HG03378 (cell line): Measurements from ENCODE around the gene COL11A2.
"Not testable (repeated sequence)": the region's sequence is repeated elsewhere in the genome, so short reads cannot be mapped to it uniquely, and the experiment has no call there.

Experiments used
- ATAC-seq: cut with Tn5 transposase; IDR thresholded peaks from one replicate; pipeline ENCODE4 v1.9.1; 2021; ENCODE audit warnings: mild to moderate bottlenecking, moderate library complexity; ENCODE audit not compliant: unreplicated experiment

COL11A2 gene

DNA sequence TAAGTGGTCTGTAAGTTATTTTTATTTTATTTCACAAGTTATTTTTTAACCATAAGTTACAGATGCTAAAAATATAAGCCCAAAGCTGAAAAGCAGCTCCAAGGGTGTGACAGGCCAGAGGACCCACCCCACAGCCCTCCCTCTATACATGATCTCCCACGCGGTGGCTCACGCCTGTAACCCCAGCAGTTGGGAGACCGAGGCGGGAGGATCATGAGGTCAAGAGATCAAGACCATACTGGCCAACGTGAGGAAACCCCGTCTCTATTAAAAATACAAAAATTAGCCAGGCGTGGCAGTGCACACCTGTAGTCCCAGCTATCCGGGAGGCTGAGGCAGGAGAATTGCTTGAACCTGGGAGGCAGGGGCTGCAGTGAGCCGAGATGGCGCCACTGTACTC lies 32.2 kb downstream of the COL11A2 start:
- no peak for ATAC-seq

DNA sequence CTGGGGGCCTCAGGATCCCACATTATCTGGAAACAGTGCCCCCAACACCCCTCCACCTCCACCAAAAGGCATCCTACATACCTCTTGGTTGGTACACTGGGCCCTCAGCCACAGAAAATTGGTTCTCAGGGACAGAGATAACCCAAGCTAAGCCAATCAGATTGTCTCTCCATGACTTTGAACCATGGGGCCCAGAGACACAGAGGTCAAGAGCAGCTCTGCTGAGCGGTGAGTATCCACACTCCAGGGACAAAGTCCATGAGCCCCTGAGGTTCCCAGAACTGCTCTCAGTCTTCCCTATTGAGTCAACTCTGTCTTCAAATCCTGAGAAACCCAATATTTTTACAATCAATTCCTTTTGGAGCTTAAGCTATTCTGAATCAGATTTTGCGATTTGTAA lies 35.3 kb downstream of the COL11A2 start:
- no peak for ATAC-seq

DNA sequence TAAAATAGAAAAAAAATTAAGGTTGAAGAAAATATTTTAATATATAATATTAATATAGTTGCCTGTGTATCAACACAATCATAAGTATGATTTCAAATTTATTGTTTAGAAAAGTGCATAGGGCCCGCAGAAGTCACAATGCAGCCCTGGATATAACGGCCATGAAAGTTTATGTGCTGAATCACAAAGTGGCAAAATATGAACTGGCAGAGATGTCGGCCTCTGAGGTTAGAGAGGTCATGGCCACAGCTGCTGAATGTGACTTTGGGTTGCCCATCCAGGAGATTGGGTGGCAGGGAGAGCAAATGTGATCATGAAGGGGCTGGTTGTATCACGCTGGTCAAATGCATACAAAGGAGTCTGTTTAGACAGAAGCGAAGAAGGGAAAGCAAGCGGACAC lies 35.7 kb downstream of the COL11A2 start:
- ATAC-seq = no peak

DNA sequence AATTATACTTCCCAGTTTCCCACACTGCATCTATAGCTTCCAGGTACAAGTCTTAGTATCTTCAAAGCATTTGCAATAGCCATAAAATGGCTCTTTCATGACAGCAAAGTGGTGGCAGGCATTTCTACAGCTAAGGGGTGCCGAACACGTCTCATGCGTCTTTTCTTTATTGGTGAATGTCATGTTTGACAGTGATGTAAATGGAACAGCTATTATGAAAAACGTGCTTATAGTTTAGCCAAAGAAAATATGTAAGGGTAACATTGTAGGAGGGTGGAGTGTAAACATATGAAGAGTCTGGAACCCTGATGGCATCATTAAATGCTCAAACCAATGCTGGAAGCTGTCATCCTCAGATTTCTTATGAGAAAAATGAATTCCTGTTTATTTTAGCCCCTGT lies 37.9 kb downstream of the COL11A2 start:
- no peak for ATAC-seq

DNA sequence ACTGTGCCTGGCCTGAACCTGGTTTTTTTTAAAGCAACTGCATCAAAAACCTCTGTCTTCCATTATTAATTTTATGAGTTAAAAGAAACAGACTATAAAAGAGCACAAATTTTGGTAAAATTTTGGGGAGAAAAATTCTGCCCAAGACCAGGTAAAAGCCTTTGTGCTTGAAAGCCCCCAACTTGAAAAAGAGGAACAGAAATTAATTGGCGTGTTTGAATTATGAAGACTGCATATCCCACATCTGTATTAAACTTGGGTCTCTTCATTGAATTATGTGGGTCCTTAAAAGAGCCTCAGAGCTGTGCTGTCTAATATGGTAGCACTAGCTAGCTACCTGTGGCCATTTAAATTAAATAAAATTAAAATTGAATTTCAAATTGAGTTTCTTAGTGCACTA lies 41.2 kb downstream of the COL11A2 start:
- no peak for ATAC-seq

DNA sequence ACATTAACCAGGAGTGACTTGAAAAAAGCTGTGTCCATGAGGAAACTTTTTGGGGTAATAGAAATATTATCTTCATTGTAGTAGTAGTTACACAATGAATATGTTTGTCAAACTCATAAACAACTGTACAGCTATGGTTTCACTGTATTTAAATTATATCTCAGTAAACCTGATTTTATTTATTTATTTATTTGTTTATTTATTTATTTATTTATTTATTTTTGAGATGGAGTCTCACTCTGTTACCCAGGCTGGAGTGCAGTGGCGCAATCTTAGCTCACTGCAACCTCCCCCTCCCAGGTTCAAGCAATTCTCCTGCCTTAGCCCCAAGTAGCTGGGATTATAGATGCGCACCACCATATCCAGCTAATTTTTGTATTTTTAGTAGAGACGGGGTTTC lies 41.7 kb downstream of the COL11A2 start:
- not testable (repeated sequence) for ATAC-seq

DNA sequence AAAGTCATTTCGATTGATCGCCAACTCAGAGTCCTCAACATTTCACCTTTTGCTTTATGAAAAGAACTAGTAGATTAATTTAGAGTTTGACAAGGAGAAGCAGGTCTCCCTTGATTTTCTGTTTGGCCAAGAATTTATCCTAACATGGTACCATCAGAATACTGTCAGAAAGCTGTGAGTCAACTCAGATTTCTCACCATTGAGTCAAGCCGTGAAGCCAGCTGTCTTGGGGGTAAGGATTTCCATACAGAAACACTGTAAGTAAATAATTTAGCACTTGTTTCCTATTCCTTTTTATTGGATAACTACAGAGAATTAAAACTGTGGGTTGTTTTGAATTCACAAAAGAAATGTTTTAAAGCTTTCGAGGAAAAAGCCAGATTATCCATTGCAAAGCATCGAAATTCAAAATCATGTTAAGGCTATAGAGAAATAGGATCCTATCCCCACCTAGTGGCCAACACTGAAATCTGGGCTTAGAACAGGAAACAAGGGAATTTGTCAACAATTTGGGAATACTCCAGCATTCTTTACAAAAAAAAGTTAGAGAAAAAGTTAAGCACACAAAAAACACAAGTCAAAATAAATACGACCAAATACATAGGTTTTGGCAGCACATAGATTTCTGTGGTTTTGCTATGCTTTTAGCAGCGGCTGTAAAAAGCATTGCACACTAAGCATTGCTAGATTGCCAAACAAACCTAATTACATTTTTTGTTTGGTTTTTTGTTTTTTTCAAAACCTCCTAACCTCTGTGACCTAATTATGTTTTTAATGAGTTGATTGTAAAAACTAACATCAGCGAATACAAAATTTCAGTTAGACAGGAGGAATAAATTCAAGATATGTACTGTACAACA lies 44.2 kb downstream of the COL11A2 start:
- no peak for ATAC-seq

DNA sequence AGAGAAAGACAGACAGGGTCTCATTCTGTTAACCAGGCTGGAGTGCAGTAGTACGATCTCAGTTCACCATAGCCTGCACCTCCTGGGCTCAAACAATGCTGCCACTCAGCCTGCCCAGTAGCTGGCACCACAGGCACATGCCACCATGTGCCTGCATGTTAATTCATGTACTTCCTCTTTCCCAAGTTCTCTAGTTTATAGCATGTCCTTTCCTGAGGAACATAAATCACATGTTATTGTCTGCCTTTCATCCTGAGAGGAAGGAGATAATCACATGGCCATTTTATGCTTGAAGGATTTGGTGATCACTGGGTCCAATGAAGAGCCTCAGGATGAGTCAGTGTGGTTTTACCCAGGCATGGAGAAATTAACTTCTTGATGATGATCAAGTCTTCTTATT lies 47.9 kb downstream of the COL11A2 start:
- ATAC-seq = no peak

DNA sequence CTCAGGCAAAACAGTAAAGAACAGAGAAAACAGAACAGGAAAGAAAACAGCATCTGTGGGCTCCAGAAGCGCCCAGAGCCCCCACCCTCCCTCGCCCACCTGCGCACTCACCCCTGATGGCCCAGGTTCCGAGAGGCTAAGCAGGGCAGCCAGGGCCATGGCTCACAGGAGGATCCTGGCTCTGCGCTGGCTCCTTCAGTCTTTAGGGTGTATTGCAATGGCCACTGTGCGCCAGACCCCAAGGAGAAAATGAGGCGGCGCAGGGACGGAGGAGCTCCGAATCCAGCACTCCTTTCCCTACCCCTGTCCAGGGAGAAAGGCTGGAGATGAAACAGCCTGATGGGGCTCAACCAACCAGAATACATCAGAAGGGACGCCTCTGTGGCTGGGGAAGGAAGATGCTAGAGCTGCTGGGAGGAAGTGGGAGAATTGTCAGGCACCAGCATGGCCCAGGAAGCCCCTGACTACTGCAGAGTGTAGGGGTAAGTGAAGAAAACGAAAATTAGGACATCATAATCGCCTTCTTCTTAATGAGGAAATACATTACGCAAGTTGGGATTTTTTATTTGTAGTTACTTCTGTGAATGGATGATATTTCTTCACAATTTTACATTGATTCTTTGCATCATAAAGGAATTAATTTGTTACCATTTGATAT lies 49.0 kb downstream of the COL11A2 start:
- no peak for ATAC-seq

DNA sequence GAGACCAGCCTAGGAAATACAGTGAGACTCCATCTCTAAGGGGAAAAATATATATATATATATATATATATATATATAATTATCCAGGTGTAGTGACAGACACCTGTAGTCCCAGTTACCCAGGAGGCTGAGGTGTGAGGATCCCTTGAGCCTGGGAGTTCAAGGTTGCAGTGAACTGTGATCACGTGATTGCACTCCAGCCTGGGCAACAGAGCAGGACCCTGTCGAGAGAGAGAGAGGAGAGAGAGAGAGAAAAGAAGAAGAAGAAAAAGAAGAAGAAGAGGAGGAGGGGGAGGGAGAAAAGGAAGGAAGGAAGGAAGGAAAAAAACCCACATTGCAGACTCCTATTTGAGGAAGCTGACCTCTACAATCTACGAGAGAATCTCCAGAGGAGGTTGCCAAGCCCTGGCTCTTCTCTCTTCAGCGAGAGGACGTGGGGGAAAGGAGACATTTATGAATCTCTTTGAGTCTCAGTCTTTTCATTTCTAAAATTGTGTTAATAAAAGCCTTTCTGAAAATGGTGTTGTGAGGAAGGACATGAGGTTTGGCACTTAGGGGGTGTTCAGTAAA lies 49.7 kb downstream of the COL11A2 start:
- no peak for ATAC-seq

DNA sequence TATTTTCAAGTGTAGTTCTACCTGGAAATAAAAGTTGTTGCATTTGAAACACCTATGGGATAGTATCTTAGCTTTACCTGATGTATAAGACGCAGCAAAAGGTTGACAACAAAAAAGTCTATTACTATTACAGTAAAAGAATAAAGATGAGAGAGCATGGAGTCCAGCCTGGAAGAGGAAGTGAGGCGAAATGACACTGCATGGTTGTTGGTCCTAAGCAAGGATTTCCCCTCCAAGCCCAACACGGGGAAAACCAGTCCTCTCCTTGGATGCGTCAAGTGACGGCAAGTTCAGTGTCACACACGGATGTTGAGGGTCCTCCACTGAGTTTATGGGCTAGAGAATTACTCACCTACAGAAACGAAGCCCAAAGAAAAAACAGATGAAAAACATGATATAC lies 51.7 kb downstream of the COL11A2 start:
- no peak for ATAC-seq

DNA sequence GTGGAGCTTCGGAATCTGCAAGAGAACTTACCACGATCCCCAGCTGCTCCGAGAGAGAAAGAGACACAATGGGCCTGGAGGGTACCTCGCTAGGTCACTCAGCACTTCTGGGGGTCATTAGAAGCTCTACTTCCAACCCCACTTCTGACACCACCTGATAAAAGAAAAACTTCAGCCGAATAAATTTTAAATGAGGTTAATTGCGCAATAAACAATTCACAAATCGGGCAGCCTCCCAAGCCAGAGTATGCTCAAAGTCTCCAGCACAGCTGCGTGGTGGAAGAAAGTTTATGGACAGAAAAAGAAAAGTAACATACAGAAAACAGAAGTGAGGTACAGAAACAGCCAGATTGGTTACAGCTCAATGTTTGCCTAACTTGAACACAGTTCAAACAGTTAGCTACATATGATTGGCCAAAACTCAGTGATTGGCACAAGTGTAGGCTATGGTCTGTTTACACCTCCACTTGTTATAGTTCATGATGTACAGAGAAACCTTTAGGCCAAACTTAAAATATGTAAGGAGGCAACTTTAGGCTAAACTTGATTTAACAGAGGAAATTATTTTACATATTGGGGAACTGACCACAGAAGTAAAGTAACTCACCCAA lies 52.6 kb downstream of the COL11A2 start:
- ATAC-seq = no peak

DNA sequence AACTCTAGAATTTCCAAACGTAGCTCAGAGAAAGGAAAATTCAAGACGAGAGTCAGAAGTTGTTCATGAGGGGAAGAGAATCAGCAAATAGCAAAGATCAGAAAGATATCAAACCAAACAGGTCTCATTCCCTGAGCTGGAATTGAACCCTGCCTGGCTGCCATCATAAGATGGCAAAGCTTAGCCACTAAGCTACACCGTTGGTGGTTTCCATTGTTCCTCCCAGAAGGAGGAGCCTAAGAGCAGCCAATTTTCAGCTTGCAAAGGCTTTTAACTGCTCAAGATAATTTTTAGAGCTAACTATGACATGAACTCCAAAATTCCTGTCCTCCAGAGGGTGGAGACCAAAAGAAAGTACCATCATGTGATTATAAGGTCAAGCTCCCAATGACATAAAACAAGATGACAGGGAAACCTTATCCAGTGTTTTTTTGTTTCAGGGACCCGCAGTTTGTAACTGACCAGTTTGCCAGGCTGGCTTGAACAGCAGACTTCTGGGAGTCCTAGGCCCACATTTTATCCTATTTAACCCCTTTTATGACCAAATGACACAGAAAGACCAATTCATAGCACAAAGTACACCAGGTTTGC lies 55.9 kb downstream of the COL11A2 start:
- no peak for ATAC-seq

DNA sequence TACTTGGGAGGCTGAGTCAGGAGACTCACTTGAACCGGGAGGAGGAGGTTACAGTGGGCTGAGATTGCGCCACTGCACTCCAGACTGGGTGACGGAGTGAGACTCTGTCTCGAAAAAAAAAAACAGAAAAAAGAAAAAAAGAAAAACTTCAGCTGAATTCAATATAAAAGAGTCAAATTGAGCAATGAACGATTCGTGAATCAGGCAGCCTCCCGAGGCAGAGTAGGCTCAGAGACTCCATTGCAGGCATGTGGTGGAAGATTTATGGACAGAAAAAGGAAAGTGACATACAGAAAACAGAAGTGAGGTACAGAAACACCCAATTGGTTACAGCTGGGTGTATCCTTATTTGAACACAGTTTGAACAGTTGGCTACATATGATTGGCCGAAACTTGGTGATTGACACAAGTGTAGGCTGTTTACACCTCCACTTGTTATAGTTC lies 60.2 kb downstream of the COL11A2 start:
- no peak for ATAC-seq

DNA sequence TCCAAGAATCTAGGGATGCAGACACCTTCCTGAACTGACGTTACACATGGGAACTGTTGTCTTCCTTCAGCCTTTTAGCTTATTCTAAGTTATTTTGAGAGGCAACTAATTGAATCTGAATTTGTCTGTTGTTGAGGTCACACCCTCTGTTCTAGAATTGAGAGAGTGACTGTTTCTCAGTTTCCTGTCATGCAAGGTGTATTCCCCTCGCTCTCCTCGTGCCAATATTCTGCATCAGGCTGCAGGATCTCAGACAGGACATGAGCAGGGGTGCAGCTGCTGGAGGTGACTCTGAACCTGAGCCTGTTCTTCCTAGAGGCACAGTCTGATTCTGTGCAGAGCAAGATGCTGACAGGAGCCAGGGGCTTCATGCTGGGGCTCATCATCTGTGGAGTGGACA lies 63.9 kb downstream of the COL11A2 start:
- no peak for ATAC-seq

DNA sequence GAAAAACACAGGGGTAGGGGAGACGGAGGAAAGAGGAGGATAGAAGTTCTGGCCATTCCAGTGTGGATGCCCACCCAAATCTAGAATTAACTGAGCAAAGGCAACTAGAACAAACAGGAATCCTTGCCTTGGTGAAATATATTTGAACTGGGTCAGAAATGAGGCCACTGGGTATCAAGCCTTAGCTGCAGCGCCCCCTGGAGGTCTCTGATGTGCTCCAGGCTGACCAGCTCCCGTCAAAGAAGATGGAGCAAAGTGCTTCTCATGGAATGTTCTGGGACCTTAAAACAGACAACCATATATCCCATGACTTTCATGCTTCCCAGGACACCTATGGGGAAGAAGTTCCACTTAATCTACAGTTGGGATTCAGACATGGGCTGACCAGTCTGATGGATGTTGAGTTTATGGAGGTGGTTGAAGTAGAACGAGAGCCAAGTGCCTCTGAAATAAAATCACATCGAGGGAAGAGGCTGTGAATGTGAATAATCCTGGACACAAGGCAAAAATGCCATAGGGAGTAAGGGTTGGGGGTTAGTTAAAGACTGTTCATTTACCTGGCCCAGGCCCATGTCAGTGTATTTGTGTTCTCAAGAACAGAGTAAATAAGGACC lies 66.1 kb downstream of the COL11A2 start:
- ATAC-seq = no peak

DNA sequence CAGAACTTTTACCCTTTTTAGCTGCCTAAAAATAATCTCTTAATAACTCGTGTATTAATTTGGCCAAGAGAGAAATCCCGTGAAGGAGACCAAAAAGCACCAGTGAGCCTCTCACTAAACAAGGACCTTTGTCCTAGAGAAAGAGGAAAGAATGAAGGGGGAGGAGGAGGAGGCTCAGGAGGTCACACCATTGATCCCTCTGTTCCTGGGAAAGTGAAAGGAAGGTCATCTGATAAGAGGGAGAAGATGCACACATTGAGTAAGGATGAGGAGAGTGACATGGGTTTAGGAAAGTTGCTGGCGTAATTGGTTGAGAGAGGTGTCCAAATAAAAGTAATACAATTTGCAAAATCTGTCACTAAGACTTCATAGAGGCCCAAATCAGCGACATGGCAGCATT lies 67.3 kb downstream of the COL11A2 start:
- ATAC-seq = no peak

DNA sequence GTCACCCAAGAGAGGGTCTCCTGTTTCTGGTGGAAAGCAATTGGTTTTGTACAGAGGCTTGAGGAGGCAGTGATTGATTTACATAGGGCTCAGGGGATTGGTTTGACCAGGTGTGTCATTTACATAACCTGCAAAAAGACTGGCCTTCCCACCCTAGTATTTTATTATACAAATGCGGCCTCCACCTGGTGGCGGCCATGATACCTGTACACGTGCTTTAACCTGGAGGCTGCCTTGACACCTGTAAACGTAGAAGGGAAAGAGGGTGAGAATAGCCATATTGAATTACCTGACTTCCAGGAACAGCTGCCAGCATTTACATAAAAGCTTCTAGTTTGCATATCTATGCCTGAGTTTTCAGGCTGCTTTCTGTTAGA lies 67.8 kb downstream of the COL11A2 start:
- ATAC-seq = no peak

DNA sequence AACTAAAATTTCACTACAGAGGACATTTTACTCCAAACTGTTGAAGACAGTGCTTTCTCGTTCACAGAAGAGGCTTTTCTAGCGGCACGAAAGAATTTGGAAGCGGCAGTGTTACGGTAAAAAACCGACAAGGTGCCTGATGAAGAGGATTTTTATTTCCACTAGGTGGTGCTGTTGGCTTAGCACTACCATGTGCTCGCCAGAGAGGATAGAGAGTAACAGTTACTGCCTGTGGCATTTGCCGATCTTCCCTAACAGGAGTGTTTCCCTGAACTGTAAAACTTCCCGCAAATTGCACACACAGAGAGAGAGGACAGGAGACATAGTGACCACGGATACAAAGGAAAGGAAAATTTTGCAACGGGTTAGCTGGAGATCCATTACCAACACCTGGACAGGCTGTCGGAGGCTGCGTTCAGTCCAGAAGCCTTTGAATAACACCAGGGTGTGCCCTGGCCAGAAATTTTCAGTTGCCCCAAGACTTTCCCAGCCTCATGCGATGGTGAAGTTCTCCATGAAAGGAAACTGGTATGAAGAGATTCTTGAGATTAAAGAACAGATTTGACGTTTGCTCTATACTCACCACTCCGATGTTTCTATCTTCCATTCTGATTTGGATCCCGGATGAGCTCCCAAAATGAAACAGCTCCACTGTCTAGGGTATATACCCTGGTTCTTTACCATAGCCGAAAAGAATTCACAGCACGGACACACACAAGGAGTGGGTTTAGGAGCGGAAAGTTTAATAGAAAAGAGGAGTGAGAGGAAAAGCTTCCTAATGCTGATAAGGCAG lies 68.3 kb downstream of the COL11A2 start:
- ATAC-seq = no peak

DNA sequence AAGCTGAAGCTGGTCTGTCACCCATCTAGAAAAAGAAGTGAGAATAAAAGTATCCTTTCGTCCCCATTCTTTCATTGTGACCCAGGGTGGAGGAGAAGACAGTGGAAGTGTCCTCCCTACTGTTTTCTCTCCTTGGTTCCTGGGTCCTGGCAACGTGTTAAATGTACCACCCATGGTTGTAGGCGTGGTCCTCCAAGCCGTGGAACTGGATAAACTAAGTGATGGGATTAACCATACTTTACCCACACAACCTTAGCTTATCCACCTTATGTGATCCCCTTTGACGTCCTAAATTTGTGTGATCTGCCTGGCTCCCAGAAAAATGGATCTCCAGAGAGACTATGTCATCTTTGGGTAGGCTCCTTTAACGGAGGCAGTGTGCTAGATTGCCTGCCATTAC lies 69.1 kb downstream of the COL11A2 start:
- ATAC-seq = no peak
